Activated T-cell treated with anti-CD3 and anti-CD28 coated beads, Interleukin-2, amount 50 U/mL, for 4 hours (primary cell): ENCODE results near the gene LRRC10B. TPM values are rescaled to one million over a fixed set of nuclear protein-coding genes. Genes with fewer than 3 reads are reported as not detected.

Source experiments
- ATAC-seq, 2 donors: fragments of 200-7000 bp; cut with Tn5 transposase; one replicate each; pipeline ENCODE4 v1.10.0; 2021
- DNase-seq: peaks from one replicate; pipeline ENCODE4 v3.0.0-alpha.2; 2020
- H3K27me3 Mint-ChIP-seq: one replicate; pipeline ENCODE4 v1.8.0; 2021; ENCODE audit warnings: low read depth, mixed read lengths
- H3K36me3 Mint-ChIP-seq: one replicate; pipeline ENCODE4 v1.8.0; 2022; ENCODE audit warnings: mixed read lengths; ENCODE audit not compliant: insufficient read depth
- H3K4me1 Mint-ChIP-seq: one replicate; pipeline ENCODE4 v1.8.0; 2021; ENCODE audit warnings: low read depth, mixed read lengths
- H3K4me3 Mint-ChIP-seq: one replicate; pipeline ENCODE4 v1.8.0; 2021; ENCODE audit warnings: mild to moderate bottlenecking, moderate library complexity, mixed read lengths
- H3K9me3 Mint-ChIP-seq: one replicate; pipeline ENCODE4 v1.8.0; 2021; ENCODE audit warnings: mixed read lengths
- total RNA-seq, 3 donors: library from RNA; stranded (reverse); gene quantifications; one replicate each; pipeline ENCODE4 v1.2.1, GENCODE V29; 2021

The LRRC10B gene
- total RNA-seq, 3 donors from 2014 or later = not detected

GRCh38 chr11:61549662-61550568 is 41.4 kb downstream of the LRRC10B start:
- Mint-ChIP-seq H3K4me3 (no peak overlapping the region), H3K27me3 (peaks cover 52% of the 10 kb centered on the region), H3K36me3 (no peaks in the 10 kb centered on the region), H3K9me3 (no peaks in the 10 kb centered on the region), H3K4me1 (peaks cover 9% of the 10 kb centered on the region)
- ATAC-seq = no peak
- DNase-seq = no peak

GRCh38 chr11:61550665-61551227 is 42.2 kb downstream of the LRRC10B start:
- DNase-seq (no peak), ATAC-seq (no peak)
- Mint-ChIP-seq H3K4me1 (peaks cover 11% of the 10 kb centered on the region), H3K36me3 (no peaks in the 10 kb centered on the region), H3K27me3 (peaks cover 48% of the 10 kb centered on the region), H3K4me3 (no peak overlapping the region), H3K9me3 (no peaks in the 10 kb centered on the region)

DNA sequence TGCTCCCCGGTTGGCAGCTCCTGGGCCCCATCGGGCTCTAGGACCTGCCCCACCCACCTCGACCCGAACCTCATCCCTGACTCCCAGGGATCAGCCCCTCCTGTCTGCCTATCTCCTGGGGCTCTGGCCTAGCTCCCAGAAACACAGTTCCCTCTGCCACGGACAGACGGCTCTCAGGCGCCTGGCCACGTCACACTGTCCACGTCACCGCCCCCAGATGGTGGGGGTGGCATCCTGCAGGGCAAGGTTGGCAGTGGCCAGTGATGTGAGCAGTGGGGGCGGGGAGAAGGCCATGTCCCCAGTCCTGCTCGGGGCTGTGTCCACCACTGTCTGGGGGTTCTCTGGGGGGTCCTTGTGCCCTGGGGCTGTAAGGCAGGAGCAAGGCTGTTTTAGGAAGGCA is 43.1 kb downstream of the LRRC10B start:
- H3K4me3 Mint-ChIP-seq = no peak overlapping the region
- ATAC-seq (no peak), DNase-seq (no peak)
- peaks cover 56% of the 10 kb centered on the region for H3K27me3 Mint-ChIP-seq
- peaks cover 11% of the 10 kb centered on the region for H3K4me1 Mint-ChIP-seq
- H3K9me3 Mint-ChIP-seq = no peaks in the 10 kb centered on the region
- no peaks in the 10 kb centered on the region for H3K36me3 Mint-ChIP-seq

DNA sequence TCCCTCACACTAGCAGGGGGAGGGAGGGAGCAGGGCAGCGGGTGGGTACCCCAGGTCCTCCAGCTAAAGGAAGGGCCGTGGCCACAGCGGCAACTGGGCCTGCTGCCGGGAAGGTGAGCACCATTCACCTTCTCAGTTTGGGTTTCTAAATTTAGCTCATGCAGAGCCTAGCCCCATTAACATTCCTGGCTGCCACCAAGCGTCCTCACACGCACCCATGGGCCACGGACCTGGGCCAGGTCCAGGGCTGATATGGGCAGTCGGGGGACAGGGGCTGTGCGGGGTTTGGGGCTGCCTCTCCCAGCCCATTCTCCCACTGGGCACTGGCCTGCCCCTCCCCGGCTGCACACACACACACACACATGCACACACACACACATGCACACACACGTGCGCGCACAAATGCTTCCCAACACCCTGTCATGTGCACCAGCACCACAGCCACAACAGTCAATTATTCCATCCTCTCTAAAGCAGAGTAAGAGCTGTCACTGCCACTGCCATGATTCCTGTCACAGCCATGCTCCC is 43.6 kb downstream of the LRRC10B start:
- no peaks in the 10 kb centered on the region for H3K36me3 Mint-ChIP-seq
- no peak overlapping the region for H3K4me3 Mint-ChIP-seq
- peaks cover 58% of the 10 kb centered on the region for H3K27me3 Mint-ChIP-seq
- H3K4me1 Mint-ChIP-seq = peaks cover 11% of the 10 kb centered on the region
- ATAC-seq (no peak), DNase-seq (no peak)
- H3K9me3 Mint-ChIP-seq = no peaks in the 10 kb centered on the region

- Mint-ChIP-seq H3K9me3 (no peaks in the 10 kb centered on the region), H3K36me3 (no peaks in the 10 kb centered on the region), H3K4me1 (peaks cover 11% of the 10 kb centered on the region), H3K4me3 (no peak overlapping the region), H3K27me3 (peaks cover 64% of the 10 kb centered on the region)
- DNase-seq (no peak), ATAC-seq (no peak)
Observed at GRCh38 chr11:61553373-61554171, 45.0 kb downstream of the LRRC10B start.

GRCh38 chr11:61554172-61554988 is 45.8 kb downstream of the LRRC10B start:
- peak; percentile 30 for DNase-seq
- H3K4me3 Mint-ChIP-seq = no peak overlapping the region
- peaks cover 11% of the 10 kb centered on the region for H3K4me1 Mint-ChIP-seq
- no peaks in the 10 kb centered on the region for H3K36me3 Mint-ChIP-seq
- H3K9me3 Mint-ChIP-seq = no peaks in the 10 kb centered on the region
- peak; percentile 20 to 28 for ATAC-seq
- peaks cover 69% of the 10 kb centered on the region for H3K27me3 Mint-ChIP-seq

DNA sequence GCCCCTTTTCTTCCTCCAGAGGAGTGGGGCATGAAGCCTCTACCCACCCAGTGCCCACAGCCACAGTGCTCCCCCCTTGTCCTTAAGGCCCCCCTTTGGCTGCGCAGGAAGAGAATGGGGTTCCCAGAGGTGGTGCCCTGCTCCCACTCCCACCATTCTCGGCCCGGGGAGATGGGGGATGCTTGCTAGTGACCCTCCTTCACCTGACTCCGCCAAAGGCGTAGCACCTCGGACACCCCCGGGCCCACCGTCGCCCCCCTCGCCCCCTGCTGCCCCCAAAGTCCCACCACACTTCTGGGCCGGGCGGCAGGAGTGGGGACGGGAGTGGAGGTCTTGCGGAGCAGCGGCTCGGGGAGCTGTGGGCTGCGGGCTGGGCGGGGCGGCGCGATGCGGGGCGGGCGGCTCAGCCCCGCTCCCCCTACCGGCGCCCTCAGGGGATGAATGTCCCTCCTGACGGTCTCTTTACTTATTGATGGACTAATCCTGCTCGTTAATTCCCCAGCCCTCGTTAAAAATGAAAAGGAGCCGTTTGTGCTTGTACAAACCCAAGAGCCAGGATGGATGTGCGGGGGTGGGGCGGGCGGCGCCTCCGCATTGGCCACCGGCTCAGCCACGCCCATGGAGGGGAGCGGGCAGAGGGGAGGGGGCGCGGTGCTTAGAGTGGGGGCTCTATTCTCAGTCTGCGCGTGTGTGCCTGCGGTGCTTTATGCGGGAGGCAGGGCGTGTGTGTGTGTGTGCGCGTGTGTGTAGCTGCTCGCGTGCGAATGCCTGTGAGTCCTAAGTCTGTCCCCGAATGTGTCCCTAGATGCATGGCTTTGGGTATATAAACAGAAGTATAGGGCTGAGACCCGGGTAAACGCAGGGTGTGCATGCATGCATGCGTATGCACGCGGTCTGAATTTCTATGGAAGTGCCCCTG is 46.8 kb downstream of the LRRC10B start:
- Mint-ChIP-seq H3K9me3 (no peaks in the 10 kb centered on the region), H3K4me1 (peaks cover 11% of the 10 kb centered on the region), H3K27me3 (peaks cover 73% of the 10 kb centered on the region), H3K36me3 (no peaks in the 10 kb centered on the region), H3K4me3 (no peak overlapping the region)
- DNase-seq (no peak), ATAC-seq (peak; percentile 45 to 58)

DNA sequence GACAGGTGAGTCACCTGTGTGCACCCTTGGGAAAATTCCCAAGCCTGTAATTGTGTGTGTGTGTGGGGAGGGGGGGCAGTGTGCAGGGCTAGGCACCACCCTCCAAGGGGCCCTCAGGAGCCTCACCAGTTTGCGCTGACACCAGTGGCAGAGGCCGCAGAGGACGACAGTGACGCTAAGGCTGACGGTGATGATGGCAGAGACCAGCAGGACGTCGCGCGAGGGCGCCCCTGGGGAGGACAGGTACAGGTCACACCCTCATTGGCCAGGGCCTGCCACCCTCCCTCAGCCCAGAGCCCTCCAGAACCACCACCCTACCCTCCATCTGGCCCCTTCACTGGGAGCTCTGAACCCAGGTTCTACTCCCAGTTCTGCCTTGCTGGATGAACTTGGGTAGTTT is 47.4 kb downstream of the LRRC10B start:
- H3K27me3 Mint-ChIP-seq = peaks cover 70% of the 10 kb centered on the region
- no peaks in the 10 kb centered on the region for H3K9me3 Mint-ChIP-seq
- no peaks in the 10 kb centered on the region for H3K36me3 Mint-ChIP-seq
- peaks cover 11% of the 10 kb centered on the region for H3K4me1 Mint-ChIP-seq
- ATAC-seq (no peak), DNase-seq (no peak)
- no peak overlapping the region for H3K4me3 Mint-ChIP-seq

- no peak overlapping the region for H3K4me3 Mint-ChIP-seq
- DNase-seq = no peak
- H3K36me3 Mint-ChIP-seq = no peaks in the 10 kb centered on the region
- no peaks in the 10 kb centered on the region for H3K9me3 Mint-ChIP-seq
- H3K27me3 Mint-ChIP-seq = peaks cover 70% of the 10 kb centered on the region
- peaks cover 11% of the 10 kb centered on the region for H3K4me1 Mint-ChIP-seq
- ATAC-seq = no peak
Observed at GRCh38 chr11:61556621-61557020, 48.1 kb downstream of the LRRC10B start.

Other genes with a start within 250 kb of the LRRC10B start
- 10 to 100 TPM; 10.2 to 21.0 (median 15.5) TPM for gene VWCE, start 213.4 kb upstream of the LRRC10B start, total RNA-seq
- 100 to 1,000 TPM; 313 to 358 (median 327) TPM for gene DDB1, start 175.6 kb upstream of the LRRC10B start, total RNA-seq
- 10 to 100 TPM; 50.8 to 51.4 (median 51.1) TPM for gene TKFC, start 175.5 kb upstream of the LRRC10B start, total RNA-seq
- gene CYB561A3, start 146.9 kb upstream of the LRRC10B start, total RNA-seq = 10 to 100 TPM; 28.8 to 35.2 (median 33.3) TPM
- 10 to 100 TPM; 74.2 to 91.5 (median 81.2) TPM for gene TMEM138, start 146.4 kb upstream of the LRRC10B start, total RNA-seq
- gene TMEM216, start 116.2 kb upstream of the LRRC10B start, total RNA-seq = 10 to 100 TPM; 12.0 to 15.3 (median 14.0) TPM
- gene CPSF7, start 78.8 kb upstream of the LRRC10B start, total RNA-seq = 100 to 1,000 TPM; 131 to 142 (median 138) TPM
- 10 to 100 TPM; 48.4 to 55.8 (median 49.3) TPM for gene SDHAF2, start 78.6 kb upstream of the LRRC10B start, total RNA-seq
- gene SYT7, start 72.3 kb downstream of the LRRC10B start, total RNA-seq = under 1 TPM; 0.35 to 0.66 (median 0.38) TPM
- under 1 TPM; 0.20 to 0.35 (median 0.21) TPM for gene DAGLA, start 171.6 kb downstream of the LRRC10B start, total RNA-seq
- gene MYRF, start 243.9 kb downstream of the LRRC10B start, total RNA-seq = 1 to 10 TPM in 1 of 3 donors, under 1 TPM in 2; 0.08 to 1.1 (median 0.24) TPM